Breast epithelium (tissue), 3 donors: ENCODE results near the gene OR5AS1.
"Not testable (repeated sequence)": the region's sequence is repeated elsewhere in the genome, so short reads cannot be mapped to it uniquely, and the experiment has no call there.

Source experiments
- CTCF ChIP-seq, 3 donors: fragments of 450-650 bp; IDR thresholded peaks; one replicate each; pipeline ENCODE4 v1.5.1; 2016 to 2017; ENCODE audit warnings: antibody characterized with exemption in 3 of 3, mild to moderate bottlenecking in 3 of 3, moderate library complexity in 3 of 3
- POLR2A ChIP-seq: fragments of 450-650 bp; IDR thresholded peaks from one replicate; pipeline ENCODE4 v1.6.1; 2016; ENCODE audit warnings: antibody characterized with exemption, mild to moderate bottlenecking, moderate library complexity

GRCh38 chr11:56057661-56058237 lies 30.3 kb downstream of the OR5AS1 start:
- not testable (repeated sequence) for TF ChIP-seq CTCF (IDR thresholded peaks at IDR 0.05); POLR2A
